ENCODE data around the gene MAN2B1.
"Not testable (repeated sequence)": the region's sequence is repeated elsewhere in the genome, so short reads cannot be mapped to it uniquely, and the experiment has no call there.

The MAN2B1 gene

GRCh38 chr19:12689012-12689411, 22.5 kb upstream of the MAN2B1 start:
- DNase-seq (ENCODE audit: low spot score) = no peak

GRCh38 chr19:12687496-12688196, 21.1 kb upstream of the MAN2B1 start, which contains the start of gene GNG14:
Gene GNG14 (plus strand): TSS chr19:12687998. CDS start chr19:12688049, 51 bp downstream.
- DNase-seq (ENCODE audit: low spot score) = no peak

DNA sequence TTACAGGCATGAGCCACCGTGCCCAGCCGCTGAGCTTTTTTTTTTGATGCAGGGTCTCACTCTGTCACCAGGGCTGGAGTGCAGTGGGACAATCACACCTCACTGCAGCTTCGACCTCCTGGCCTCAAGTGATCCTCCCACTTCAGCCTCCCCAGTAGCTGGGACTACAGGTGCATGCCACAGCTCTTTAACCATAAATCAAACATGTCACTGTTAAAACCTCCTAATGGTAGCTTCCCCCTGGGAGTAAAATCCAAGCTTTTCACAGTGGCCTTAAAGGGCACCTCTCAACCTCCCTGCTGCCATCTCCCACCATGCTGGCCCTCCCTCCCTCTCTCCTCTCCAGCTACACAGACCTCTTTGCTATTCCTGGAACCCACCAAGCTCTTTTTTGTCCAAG, 19.3 kb upstream of the MAN2B1 start:
- DNase-seq (ENCODE audit: low spot score) = no peak

DNA sequence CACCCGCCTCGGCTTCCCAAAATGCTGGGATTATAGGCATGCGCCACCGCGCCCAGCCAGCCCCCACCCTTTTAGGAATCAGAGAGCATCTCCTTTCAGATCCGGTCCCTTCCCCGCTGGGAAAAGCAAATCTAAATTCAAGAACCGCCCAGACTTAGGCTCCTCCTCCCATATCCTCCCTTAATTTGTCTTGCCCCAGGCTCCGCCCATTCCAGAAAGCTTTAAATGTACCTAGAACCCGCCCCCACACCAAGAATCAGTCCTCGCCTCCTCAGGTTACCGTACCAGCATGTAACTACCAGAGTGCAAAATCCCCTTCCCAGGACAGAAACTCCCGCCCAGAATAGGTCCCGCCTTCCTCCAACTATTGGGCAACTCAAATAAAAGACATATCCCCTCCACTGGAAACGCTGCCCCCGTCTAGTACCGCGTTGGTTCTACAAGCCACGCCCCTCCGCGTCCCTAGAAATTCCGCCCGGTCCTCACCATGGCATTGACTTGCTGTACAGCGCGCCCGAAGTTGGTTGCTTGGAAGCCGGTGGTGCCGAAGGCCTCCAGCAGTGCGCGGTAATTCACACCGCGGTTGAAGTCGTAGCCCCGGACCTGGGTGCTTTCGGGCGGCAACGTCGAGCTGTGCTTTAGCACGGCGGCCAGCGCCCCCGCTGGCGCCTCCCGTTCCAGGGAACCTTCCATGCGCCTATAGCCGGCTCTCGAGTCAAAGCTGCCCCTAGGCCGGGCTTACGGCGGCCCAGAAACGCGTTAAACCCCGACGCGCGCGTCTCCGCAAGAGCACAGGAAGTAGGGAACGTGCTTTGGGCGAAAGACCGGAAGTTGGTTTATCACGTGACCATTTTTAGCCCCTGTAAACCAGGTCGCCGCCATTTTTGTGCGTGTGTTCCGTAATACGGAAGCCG, 14.8 kb upstream of the MAN2B1 start, which contains the start of gene DHPS:
TSS of gene DHPS (minus strand) at position 807 of the 914 bp plus-strand sequence. CDS start at position 693, 114 bp downstream.
- peak; percentile 93 for DNase-seq (ENCODE audit: low spot score)

- no peak for DNase-seq (ENCODE audit: low spot score)
These were observed 13.5 kb upstream of the MAN2B1 start for GRCh38 chr19:12680034-12680433.

GRCh38 chr19:12678039-12678438, 11.5 kb upstream of the MAN2B1 start:
- not testable (repeated sequence) for DNase-seq (ENCODE audit: low spot score)

GRCh38 chr19:12676928-12677327, 10.4 kb upstream of the MAN2B1 start:
- DNase-seq (ENCODE audit: low spot score) = no peak

DNA sequence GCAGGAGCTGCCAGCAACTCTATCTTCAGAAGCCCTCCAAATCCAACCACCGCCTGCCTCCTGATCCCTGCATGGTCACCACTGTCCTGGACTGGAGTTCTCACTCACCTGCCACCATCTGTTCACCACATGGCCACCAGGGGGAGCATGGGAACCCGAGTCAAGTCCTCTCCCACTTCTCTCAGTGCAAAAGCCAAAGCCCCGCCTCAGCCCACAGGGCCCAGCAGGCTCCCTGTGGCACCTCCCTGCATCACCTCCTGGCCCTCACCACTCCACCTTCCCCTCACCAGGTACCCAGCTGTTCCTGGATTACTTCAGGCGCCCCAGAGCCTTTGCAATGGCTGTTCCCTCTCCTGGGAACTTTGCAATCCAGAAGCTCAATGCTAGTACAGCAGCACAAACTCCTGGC, 9.8 kb upstream of the MAN2B1 start:
- DNase-seq (ENCODE audit: low spot score) = peak; percentile 46

- DNase-seq (ENCODE audit: low spot score) = no peak
These were observed 9.4 kb upstream of the MAN2B1 start for GRCh38 chr19:12675940-12676339.

DNA sequence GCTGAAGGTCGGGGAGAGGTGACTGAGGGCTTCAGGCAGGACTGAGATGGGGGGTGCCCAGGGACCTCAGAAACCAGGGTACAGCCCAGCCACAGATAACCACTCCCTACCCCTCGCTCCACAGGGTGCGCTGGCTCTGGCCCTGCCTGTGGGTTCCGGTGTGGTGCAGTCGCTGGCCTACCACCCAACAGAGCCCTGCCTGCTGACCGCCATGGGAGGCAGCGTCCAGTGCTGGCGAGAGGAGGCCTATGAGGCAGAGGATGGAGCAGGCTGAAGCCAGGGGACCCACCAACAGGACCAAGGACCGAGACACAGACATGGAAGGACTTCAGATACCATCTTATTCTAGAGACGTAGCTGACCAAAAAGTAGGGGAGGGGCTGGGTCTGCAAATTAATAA, 8.9 kb upstream of the MAN2B1 start:
- DNase-seq (ENCODE audit: low spot score) = no peak

GRCh38 chr19:12672744-12673143, 6.2 kb upstream of the MAN2B1 start:
- no peak for DNase-seq (ENCODE audit: low spot score)

DNA sequence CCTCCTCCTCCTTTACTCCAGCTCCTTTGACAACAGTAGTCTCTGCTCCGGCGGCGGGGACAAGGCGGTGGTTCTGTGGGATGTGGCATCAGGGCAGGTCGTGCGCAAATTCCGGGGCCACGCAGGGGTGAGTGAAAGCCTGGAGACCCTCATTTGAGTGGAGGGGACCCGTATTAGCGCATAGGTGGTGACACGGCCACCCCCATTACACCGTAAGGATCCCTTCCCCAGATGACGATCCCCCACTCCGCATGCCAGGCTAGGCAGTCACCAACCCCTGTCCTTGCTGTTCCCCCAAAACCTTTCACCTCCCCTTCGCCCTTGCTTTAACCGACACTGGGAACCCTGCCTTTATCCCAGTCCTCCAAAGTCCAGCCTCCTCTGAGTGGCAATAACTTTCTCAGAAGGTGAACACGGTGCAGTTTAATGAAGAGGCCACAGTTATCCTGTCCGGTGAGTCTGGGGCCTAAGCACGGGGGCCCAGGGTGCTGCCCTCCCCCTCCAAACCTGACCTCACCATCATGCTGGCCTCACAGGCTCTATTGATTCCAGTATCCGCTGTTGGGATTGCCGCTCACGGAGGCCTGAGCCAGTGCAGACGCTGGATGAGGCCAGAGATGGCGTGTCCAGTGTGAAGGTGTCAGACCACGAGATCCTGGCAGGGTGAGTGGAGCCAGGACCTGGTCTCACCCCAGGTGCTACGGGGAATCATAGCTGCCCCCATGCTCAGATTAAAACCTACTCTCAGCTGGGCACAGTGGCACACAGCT, 3.8 kb upstream of the MAN2B1 start:
- DNase-seq (ENCODE audit: low spot score) = no peak

DNA sequence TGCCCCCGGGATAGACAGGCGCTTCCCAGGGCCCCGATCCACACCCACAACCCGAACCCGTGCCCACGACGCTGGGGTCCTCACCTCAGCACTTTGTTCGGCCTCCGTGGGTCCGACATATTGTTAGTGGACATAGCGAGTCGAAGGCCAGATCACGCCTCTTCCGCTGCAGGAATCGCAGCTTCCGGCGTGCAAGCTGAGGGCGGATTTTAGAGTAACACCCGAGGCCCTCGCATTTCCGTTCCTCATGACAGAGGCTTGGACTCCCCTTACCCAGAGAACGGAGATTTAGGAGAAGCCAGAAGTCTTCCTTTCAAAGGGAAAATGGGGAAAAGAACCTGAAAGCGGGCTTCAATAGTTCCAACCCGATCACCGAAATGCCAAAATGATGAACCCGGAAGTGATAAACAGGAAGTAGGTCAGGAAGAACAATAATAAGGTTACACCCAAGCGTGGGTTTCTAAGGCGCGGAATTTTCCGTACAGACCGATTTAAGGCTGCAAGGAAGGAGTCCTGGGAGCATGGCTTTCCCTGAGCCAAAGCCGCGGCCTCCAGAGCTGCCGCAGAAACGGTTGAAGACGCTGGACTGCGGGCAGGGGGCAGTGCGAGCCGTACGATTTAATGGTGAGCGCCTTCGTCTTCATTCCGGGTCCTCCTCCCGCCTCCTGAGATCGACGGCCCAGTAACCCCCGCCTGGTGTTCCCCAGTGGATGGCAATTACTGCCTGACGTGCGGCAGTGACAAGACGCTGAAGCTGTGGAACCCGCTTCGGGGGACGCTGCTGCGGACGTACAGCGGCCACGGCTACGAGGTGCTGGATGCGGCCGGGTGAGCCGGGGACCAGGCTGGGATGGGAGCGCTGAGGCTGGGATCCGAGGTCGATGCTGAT, 3.0 kb upstream of the MAN2B1 start:
- peak; percentile 86 for DNase-seq (ENCODE audit: low spot score)

- peak; percentile 41 for DNase-seq (ENCODE audit: low spot score)
These were observed 2.4 kb upstream of the MAN2B1 start for GRCh38 chr19:12668932-12669269.

DNA sequence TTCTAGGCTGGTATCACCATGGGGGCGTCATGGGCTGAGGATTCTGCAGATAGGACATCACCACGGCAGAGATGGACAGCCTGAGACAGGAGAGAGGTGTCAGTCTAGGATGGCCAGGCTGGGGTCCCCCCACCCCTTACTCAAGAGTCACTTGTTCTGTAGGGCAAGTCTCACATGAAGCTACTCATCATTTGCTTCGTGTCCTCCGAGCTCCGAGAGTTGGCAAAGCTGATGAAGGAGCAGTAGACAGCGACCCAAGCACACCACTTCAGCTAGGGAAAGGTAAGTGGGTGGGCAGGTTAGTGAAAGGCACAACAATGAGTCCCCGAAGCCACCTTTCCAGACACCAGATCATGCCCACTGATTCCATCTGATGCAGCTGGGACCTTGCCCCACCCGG, 1.8 kb upstream of the MAN2B1 start:
- no peak for DNase-seq (ENCODE audit: low spot score)

- DNase-seq (ENCODE audit: low spot score) = no peak
These were observed 1.3 kb upstream of the MAN2B1 start for GRCh38 chr19:12667731-12668302.

GRCh38 chr19:12665671-12666264, 774 bp downstream of the MAN2B1 start:
- DNase-seq (ENCODE audit: low spot score) = no peak

DNA sequence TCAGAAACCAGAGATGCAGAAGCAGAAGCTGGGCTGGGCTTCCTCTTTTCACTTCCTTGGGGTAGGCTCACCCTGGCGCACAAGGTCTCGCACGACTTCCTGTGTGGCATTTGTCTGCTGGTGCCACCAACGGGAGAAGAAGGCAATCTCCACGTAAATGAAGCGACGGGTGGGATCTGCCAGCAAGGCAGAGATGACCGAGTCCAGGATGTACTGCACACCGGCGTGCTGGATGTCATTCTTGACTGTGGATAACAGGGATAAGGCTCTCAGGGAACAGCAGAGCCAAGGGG, 1.3 kb downstream of the MAN2B1 start:
- peak; percentile 43 for DNase-seq (ENCODE audit: low spot score)

- no peak for DNase-seq (ENCODE audit: low spot score)
These were observed 1.9 kb downstream of the MAN2B1 start for GRCh38 chr19:12664406-12665280.

- DNase-seq (ENCODE audit: low spot score) = peak; percentile 76
These were observed 5.6 kb downstream of the MAN2B1 start for GRCh38 chr19:12660980-12661379.
